Measurements from ENCODE around the gene TMOD1.

TMOD1 gene

DNA sequence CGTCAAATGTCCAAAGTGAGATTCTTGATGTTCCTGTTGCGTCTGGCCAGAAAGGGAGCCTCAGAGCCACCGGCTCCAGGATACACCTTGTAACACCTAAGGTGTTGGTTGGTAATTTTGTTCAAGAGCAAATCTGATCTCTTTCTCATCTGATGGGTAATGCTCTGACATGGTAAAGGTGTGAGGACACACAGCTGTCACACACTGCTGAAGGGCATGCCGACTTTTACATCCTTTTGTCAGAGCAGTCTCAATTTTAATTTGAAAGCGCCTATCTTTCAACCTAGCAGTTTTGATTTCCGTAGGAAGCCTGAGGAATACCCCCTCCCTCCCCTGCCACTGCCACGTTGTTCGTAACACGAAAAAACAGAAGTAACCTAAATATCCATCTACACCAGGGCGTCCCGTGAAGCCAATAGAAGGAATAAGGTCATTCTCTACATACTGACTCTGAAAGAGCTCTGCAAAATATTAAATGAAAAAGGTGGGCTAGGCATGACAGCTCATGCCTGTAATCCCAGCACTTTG lies 74.3 kb downstream of the TMOD1 start:
- H3K9ac ChIP-seq (ENCODE audit: low read depth, low read length): no peak overlapping the region
- H2AFZ ChIP-seq (ENCODE audit: low read depth, low read length): no peak overlapping the region
- H3K27me3 ChIP-seq (ENCODE audit: insufficient read depth, low read length, poor library complexity): no peaks in the 10 kb centered on the region
- H3K9me3 ChIP-seq (ENCODE audit: insufficient read depth, low read length, severe bottlenecking): no peaks in the 10 kb centered on the region
- TF ChIP-seq, protein P1, sequence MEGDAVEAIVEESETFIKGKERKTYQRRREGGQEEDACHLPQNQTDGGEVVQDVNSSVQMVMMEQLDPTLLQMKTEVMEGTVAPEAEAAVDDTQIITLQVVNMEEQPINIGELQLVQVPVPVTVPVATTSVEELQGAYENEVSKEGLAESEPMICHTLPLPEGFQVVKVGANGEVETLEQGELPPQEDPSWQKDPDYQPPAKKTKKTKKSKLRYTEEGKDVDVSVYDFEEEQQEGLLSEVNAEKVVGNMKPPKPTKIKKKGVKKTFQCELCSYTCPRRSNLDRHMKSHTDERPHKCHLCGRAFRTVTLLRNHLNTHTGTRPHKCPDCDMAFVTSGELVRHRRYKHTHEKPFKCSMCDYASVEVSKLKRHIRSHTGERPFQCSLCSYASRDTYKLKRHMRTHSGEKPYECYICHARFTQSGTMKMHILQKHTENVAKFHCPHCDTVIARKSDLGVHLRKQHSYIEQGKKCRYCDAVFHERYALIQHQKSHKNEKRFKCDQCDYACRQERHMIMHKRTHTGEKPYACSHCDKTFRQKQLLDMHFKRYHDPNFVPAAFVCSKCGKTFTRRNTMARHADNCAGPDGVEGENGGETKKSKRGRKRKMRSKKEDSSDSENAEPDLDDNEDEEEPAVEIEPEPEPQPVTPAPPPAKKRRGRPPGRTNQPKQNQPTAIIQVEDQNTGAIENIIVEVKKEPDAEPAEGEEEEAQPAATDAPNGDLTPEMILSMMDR (IDR thresholded peaks at IDR 0.05; ENCODE audit: borderline replicate concordance, extremely low read depth, low read length, poor library complexity, severe bottlenecking): no peak
- no peak for TF ChIP-seq EZH2 (IDR thresholded peaks at IDR 0.05; ENCODE audit: borderline replicate concordance, low read depth, low read length, severe bottlenecking)
- no peaks in the 10 kb centered on the region for H3K79me2 ChIP-seq (ENCODE audit: insufficient read depth, low read length)
- no peak for ATAC-seq (ENCODE audit: insufficient read depth, low read depth)
- no peaks in the 10 kb centered on the region for H3K36me3 ChIP-seq (ENCODE audit: insufficient read depth, low read length)
- H3K4me3 ChIP-seq (ENCODE audit: low read depth in 1 of 2, low read length in 2 of 2): no peak overlapping the region
- peaks cover 8% of the 10 kb centered on the region; the same call in 1 of the 2 replicates for H3K4me1 ChIP-seq (ENCODE audit: insufficient read depth, low read length)
- no peaks in the 10 kb centered on the region for H4K20me1 ChIP-seq (ENCODE audit: insufficient read depth, low read length)
- no peak overlapping the region for H3K4me2 ChIP-seq (ENCODE audit: insufficient read depth, low read length)
- H3K27ac ChIP-seq (ENCODE audit: low read length): no peak overlapping the region
- no peak for DNase-seq

DNA sequence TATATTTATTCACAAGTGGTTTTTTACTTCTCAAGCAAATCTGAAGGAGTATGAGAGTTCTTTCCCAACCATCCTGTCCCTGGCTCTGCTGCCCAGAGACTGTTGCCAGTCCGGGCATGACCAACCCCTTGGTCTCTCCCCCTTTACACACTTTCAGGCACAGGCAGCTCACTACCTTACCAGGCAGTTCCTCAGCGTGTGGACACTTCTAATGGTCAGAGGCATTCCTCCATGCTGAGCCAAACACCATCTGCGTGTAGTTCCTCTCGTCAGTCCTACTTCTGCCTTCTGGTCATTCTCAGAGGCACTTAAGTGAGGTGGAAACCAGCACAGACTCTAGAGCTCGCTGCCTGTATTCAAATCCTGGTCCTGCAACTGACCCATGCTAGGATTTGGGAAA lies 75.6 kb downstream of the TMOD1 start:
- H3K4me2 ChIP-seq (ENCODE audit: insufficient read depth, low read length): no peak overlapping the region
- H3K9me3 ChIP-seq (ENCODE audit: insufficient read depth, low read length, severe bottlenecking): no peaks in the 10 kb centered on the region
- H3K27ac ChIP-seq (ENCODE audit: low read length): no peak overlapping the region
- H3K79me2 ChIP-seq (ENCODE audit: insufficient read depth, low read length): no peaks in the 10 kb centered on the region
- peaks cover 8% of the 10 kb centered on the region; the same call in 1 of the 2 replicates for H3K4me1 ChIP-seq (ENCODE audit: insufficient read depth, low read length)
- DNase-seq (no peak), ATAC-seq (ENCODE audit: insufficient read depth, low read depth) (no peak)
- H3K9ac ChIP-seq (ENCODE audit: low read depth, low read length): no peak overlapping the region
- no peak overlapping the region for H2AFZ ChIP-seq (ENCODE audit: low read depth, low read length)
- H3K27me3 ChIP-seq (ENCODE audit: insufficient read depth, low read length, poor library complexity): no peaks in the 10 kb centered on the region
- no peaks in the 10 kb centered on the region for H3K36me3 ChIP-seq (ENCODE audit: insufficient read depth, low read length)
- H3K4me3 ChIP-seq (ENCODE audit: low read depth in 1 of 2, low read length in 2 of 2): no peak overlapping the region
- H4K20me1 ChIP-seq (ENCODE audit: insufficient read depth, low read length): no peaks in the 10 kb centered on the region
- no peak for TF ChIP-seq EZH2 (IDR thresholded peaks at IDR 0.05; ENCODE audit: borderline replicate concordance, low read depth, low read length, severe bottlenecking)
- TF ChIP-seq, protein P1 (IDR thresholded peaks at IDR 0.05; ENCODE audit: borderline replicate concordance, extremely low read depth, low read length, poor library complexity, severe bottlenecking): no peak

- no peaks in the 10 kb centered on the region for H4K20me1 ChIP-seq (ENCODE audit: insufficient read depth, low read length)
- ATAC-seq (ENCODE audit: insufficient read depth, low read depth) (no peak), DNase-seq (no peak)
- no peak overlapping the region for H3K4me2 ChIP-seq (ENCODE audit: insufficient read depth, low read length)
- H3K9me3 ChIP-seq (ENCODE audit: insufficient read depth, low read length, severe bottlenecking): no peaks in the 10 kb centered on the region
- H3K27ac ChIP-seq (ENCODE audit: low read length): no peak overlapping the region
- peaks cover 8% of the 10 kb centered on the region; the same call in 1 of the 2 replicates for H3K4me1 ChIP-seq (ENCODE audit: insufficient read depth, low read length)
- no peaks in the 10 kb centered on the region for H3K27me3 ChIP-seq (ENCODE audit: insufficient read depth, low read length, poor library complexity)
- H3K36me3 ChIP-seq (ENCODE audit: insufficient read depth, low read length): no peaks in the 10 kb centered on the region
- H3K79me2 ChIP-seq (ENCODE audit: insufficient read depth, low read length): no peaks in the 10 kb centered on the region
- H2AFZ ChIP-seq (ENCODE audit: low read depth, low read length): no peak overlapping the region
- no peak for TF ChIP-seq EZH2 (IDR thresholded peaks at IDR 0.05; ENCODE audit: borderline replicate concordance, low read depth, low read length, severe bottlenecking)
- TF ChIP-seq, protein P1 (IDR thresholded peaks at IDR 0.05; ENCODE audit: borderline replicate concordance, extremely low read depth, low read length, poor library complexity, severe bottlenecking): no peak
- no peak overlapping the region for H3K4me3 ChIP-seq (ENCODE audit: low read depth in 1 of 2, low read length in 2 of 2)
- no peak overlapping the region for H3K9ac ChIP-seq (ENCODE audit: low read depth, low read length)
Measured at GRCh38 chr9:97578846-97579245, 77.4 kb downstream of the TMOD1 start.
